Hypothalamus (tissue), 51 donors: Measurements from ENCODE around the gene SUPT20HL1.
"Not testable (repeated sequence)": the region's sequence is repeated elsewhere in the genome, so short reads cannot be mapped to it uniquely, and the experiment has no call there.

Experiments
- DNase-seq, 51 donors: peaks; one replicate each; lab custom pipeline; 2025; lab: John Stamatoyannopoulos, UW

Gene SUPT20HL1

DNA sequence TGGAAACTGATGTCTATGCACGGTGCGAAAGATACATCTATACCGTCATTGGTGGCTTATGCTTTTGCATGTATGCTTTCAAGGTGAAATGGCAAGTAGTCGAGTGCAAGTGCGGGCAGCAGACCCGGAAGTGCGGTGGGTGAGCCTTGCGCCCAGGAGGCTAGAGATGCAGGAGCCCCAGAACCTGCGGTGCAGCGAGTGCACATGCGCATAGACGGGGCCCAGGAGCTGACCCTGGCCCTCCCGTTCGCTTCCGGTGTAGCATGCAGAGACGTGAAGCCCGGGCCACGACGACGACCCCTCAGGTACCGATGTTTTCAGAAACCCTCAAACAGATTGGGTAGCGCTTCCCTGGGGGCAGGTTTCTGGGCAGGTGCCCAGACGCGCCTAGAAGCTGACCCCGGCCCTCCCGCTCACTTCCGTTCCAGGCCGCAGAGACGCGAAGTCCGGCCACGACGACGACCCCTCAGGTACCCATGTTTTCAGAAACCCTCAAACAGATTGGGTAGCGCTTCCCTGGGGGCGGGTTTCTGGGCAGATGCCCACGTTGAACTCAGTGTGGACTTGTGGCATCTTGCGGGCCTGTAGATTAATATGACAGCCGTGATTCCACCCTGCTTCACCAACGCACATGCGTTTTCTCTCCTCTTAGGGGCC, 1.8 kb downstream of the SUPT20HL1 start:
- DNase-seq, result not testable (repeated sequence)

- DNase-seq, result peak in 4 of 51 donors; percentile 0 to 9 (median 0)
Measured at GRCh38 chrX:24363432-24364181, 3.2 kb downstream of the SUPT20HL1 start.

GRCh38 chrX:24364326-24364725, 3.9 kb downstream of the SUPT20HL1 start:
- peak in 1 of 51 donors; percentile 2 for DNase-seq

DNA sequence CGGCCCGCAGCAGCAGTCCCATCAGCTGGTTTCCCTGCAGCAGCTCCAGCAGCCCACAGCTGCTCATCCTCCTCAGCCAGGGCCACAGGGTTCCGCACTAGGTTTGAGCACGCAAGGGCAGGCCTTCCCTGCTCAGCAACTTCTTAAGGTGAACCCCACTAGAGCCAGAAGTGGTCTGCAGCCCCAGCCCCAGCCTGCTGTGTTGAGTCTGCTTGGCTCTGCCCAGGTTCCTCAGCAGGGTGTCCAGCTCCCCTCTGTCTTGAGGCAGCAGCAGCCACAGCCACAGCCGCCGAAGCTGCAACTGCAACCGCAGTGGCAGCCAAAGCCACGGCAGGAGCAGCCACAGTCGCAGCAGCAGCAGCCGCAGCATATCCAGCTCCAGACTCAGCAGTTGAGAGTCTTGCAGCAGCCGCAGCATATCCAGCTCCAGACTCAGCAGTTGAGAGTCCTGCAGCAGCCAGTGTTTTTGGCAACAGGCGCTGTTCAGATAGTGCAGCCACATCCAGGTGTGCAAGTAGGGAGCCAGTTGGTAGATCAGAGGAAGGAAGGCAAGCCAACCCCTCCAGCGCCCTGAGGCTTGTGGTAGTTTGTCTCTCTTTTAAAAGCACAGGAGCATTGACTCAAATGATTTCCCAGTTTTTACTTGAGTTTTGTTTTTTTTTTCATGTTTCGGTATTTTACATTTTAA, 4.6 kb downstream of the SUPT20HL1 start:
- no peak for DNase-seq

- DNase-seq, result not testable (repeated sequence)
Measured at GRCh38 chrX:24366762-24367400, 6.4 kb downstream of the SUPT20HL1 start.

DNA sequence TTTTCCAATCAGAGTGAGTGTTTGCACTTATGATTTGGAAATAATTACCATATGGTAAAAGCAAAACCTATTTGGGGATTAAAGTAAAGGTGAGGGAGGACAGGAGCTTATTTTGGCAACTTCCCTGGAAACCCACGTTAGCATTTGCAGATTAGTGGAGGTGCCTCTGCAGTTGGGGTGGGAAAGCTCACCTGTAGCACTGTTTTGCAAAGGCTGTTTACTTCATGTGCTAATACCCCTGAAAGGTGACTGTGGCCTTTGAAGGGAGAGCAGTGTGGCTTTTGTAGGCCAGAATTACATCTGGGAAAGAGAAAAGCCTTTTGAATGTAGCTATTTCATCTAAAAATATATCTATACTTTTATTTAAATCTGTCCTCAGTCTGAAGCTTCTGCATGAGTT, 9.4 kb downstream of the SUPT20HL1 start:
- no peak for DNase-seq

DNA sequence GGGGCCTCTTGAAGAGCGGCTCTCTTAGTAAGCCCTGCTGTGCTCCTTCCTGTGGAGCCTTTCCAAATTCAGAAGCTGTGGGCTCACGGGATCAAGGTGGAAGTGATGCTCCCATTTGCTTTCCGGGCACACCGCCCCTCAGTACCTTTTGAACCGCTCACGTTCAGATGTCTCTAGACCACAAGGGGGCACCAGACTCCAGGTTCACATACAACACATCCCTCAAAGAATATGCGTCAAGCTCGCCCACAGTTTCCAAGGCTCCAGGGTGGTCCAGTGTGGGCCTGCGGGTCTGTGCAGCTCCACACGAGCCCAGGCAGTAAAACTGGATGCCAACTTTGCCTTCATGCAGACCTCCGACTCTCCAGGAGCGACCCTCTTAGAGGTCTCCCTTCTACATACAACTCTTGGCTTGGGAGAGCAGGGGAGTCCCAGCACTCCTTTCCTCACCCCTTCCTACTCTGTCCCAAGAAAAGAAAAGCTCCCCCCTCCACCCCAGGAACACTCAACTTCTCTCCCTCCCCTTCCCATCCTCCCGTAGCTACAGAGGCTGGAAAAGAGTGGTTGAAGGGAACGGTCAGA, 11.0 kb downstream of the SUPT20HL1 start:
- DNase-seq, result peak in 28 of 51 donors; percentile 0 to 38 (median 7)

- no peak for DNase-seq
Measured at GRCh38 chrX:24372021-24372763, 11.8 kb downstream of the SUPT20HL1 start.

DNA sequence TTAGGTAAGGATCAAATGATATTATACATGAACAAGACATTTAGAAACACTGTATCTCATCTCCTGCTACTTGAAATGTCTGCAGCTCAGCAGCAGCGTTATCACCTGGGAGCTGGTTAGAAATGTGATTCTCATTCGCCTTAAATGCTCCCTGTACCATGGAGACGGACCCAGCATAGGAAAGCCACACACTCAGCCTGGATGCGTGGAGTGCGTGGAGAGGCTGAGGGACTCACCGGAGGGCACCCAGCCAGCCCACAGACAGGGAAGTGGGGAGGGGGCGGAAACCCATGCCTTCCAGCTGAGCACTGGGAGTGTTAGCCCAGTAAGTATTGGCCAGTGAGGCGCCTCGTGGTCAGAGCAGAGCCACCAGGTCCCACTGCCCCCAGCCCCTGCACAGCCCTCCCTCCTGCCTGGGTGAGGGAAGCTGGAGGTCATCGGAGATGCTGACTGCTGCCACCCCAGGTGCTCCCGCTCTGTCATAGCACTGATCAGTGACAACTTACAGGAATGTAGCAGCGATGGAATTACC, 15.2 kb downstream of the SUPT20HL1 start:
- no peak for DNase-seq

- no peak for DNase-seq
Measured at GRCh38 chrX:24376403-24376802, 16.0 kb downstream of the SUPT20HL1 start.

GRCh38 chrX:24377195-24377594, 16.8 kb downstream of the SUPT20HL1 start:
- DNase-seq, result no peak

DNA sequence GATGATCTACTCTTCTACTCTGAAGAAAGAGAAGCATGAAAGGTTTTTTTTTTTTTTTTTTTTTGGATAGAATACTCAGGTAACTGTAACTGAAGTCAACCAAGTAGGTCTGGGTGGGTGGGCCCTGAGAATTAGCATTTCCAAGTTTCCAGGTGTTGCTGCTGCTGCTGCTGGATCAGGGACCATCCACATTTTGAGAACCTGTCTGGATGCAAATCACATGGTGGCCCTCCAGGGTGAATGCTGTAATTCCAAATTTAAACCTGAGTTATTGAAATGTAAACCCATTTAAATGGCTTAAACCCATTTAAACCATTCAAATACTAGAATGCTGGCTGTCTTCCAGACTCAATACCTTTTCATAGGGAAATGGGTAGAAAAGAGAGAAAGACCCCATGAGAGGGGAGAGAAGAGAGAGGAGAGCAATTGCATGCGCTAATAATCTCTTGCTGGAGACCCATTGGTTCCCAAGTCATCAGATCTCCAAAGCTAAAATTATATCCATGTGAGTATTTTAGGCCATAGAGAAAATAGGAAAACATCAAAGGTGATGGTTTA, 17.6 kb downstream of the SUPT20HL1 start:
- DNase-seq, result no peak

DNA sequence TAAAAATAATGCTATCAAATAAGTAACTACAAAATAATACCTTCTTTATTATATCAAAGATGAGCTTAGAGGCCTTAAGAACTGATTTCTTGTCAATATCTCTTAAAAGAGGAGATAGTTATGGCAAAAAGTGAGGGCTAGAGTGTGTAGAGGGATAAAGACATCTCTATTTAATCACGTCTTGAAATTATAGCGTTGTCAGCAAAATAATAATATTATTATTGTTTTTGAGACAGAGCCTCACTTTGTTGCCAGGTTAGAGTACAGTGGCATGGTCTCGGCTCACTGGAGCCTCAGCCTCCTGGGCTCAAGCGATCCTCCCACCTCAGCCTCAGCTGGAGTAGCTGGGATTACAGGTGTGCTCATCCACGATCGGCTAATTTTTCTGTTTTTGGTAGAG, 18.3 kb downstream of the SUPT20HL1 start:
- DNase-seq, result no peak

- no peak for DNase-seq
Measured at GRCh38 chrX:24380262-24381187, 20.1 kb downstream of the SUPT20HL1 start.

DNA sequence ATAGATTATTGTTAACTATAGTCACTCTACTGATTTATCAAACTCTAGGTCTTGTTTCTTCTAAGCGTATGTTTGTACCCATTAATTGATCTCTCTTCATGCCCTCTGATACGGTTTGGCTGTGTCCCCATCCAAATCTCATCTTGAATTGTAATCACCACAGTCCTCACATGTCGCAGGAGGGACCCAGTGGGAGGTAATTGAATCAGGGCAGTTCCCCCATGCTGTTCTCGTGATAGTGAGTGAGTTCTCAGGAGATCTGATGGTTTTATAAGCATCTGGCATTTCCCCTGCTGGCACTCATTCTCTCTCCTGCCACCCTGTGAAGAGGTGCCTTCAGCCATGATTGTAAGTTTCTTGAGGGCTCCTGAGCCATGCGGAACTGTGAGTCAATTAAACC, 21.9 kb downstream of the SUPT20HL1 start:
- not testable (repeated sequence) for DNase-seq

- no peak for DNase-seq
Measured at GRCh38 chrX:24387724-24388123, 27.3 kb downstream of the SUPT20HL1 start.

- DNase-seq, result no peak
Measured at GRCh38 chrX:24391389-24391788, 30.9 kb downstream of the SUPT20HL1 start.

GRCh38 chrX:24391843-24392242, 31.4 kb downstream of the SUPT20HL1 start:
- no peak for DNase-seq
